Tibial nerve (tissue), 4 donors: ENCODE data around the gene WDHD1. TPM values are rescaled to one million over a fixed set of nuclear protein-coding genes. Genes with fewer than 3 reads are reported as not detected.
A peak's percentile ranks its signal among the peaks of the same experiment; 100 is the strongest.
"Not testable (repeated sequence)": the region's sequence is repeated elsewhere in the genome, so short reads cannot be mapped to it uniquely, and the experiment has no call there.

Source experiments
- DNase-seq, 2 donors: peaks; one replicate each; pipeline ENCODE4 v3.0.0-alpha.2; 2019; ENCODE audit warnings: low spot score in 2 of 2
- H3K27ac ChIP-seq, 4 donors: fragments of 200-600 bp; sonication (generic) in 3 of 4; one replicate each; pipeline ENCODE4 v1.5.1; 2017 to 2019; ENCODE audit warnings: mild to moderate bottlenecking in 1 of 4
- H3K27me3 ChIP-seq, 2 donors: fragments of 200-600 bp; sonication (generic) in 1 of 2; one replicate each; pipeline versions ENCODE4 v1.5.1 to v1.6.0; 2017 to 2019
- H3K36me3 ChIP-seq, 3 donors: fragments of 200-600 bp; sonication (generic); one replicate each; pipeline ENCODE4 v1.5.1; 2018 to 2019
- H3K4me1 ChIP-seq, 4 donors: fragments of 200-600 bp; sonication (generic) in 3 of 4; one replicate each; pipeline ENCODE4 v1.5.1; 2017 to 2019
- H3K4me3 ChIP-seq, 4 donors: fragments of 200-600 bp; sonication (generic) in 3 of 4; one replicate each; pipeline ENCODE4 v1.5.1; 2017 to 2019; ENCODE audit warnings: mild to moderate bottlenecking in 1 of 4, moderate library complexity in 1 of 4
- H3K9me3 ChIP-seq, 4 donors: fragments of 200-600 bp; sonication (generic) in 3 of 4; one replicate each; pipeline ENCODE4 v1.5.1; 2017 to 2019
- EP300 ChIP-seq, 2 donors: sonication (generic); formaldehyde crosslinking; IDR thresholded peaks; one replicate each; pipeline ENCODE4 v1.6.1; 2017; ENCODE audit warnings: antibody characterized with exemption in 2 of 2, mild to moderate bottlenecking in 1 of 2
- POLR2A ChIP-seq, 2 donors: fragments of 450-650 bp; IDR thresholded peaks; one replicate each; pipeline ENCODE4 v1.6.1; 2017; ENCODE audit warnings: antibody characterized with exemption in 2 of 2, mild to moderate bottlenecking in 2 of 2, moderate library complexity in 2 of 2
- WGBS, 2 donors: methylation state at CpG; one replicate each; pipeline ENCODE4 v1.1.5; 2018; 5-methylcytosine and 5-hydroxymethylcytosine counted together
- total RNA-seq, 4 donors: library from RNA; depleted of rRNA; stranded (reverse); fragments of >200 nt; gene quantifications; one replicate each; pipeline ENCODE4 v1.1.0, GENCODE V29; 2016
- TF ChIP-seq, protein P1 (sequence below), 5 experiments: fragments of 200-600 bp in 3 of 5; fragments of 450-650 bp in 2 of 5; sonication (generic) in 3 of 5; IDR thresholded peaks; one replicate each; pipeline ENCODE4 v1.5.1; 2016 to 2019; ENCODE audit warnings: antibody characterized with exemption in 5 of 5, mild to moderate bottlenecking in 3 of 5, moderate library complexity in 2 of 5

Gene WDHD1
- total RNA-seq, 4 donors from 2014 or later: 1.2 to 3.1 (median 1.9) TPM

DNA sequence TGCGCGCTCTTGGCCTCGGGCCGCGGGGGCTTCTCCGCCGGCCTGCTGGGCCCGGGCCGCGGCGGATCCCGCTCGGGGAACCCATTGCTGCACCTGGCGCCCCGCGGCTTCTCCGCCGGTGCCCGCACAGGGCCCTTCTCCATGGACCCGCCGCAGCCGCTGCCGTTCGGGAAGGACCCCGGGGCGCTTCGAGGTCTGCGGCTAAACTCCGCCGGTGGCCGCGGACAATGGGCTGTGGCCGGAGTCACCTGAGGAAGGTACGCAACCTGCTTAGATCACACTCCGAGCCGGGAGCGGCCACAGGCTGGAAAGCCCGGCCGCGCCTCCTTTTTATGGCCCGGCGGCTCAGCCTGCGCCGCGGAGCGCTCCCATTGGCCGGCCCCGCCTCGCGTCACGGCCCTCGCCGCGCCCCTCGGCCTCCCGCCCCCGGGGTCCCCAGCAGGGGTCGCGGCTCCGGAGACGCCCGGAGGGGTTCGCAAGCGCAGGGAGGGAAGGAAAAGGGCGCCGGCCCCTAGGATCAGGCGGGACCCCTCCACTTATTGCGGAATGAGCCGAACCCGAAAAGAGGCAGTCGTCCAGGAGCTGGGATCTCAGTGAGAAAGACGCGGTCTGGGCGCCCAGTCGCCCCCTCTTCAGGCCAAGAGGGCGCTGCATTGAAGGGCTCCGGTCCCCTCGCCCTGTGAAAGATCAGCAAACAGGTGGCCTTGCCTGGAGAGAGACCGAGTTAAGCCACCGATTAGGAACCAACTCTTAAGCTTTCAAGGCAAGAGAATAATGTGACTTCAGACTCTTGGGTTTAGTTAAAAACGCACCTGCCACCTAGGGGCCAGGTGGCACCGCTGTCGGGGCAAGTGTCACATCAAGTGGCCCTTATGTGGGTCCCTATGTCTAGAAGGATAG, 124.1 kb downstream of the WDHD1 start, which contains the start of gene GCH1:
Gene GCH1, minus strand, starts transcription at position 306 of the 900 bp plus-strand sequence. Its CDS starts 163 bp downstream, at position 143.
- peak within 1 kb of the TSS; percentile 40 to 88 (median 58) for H3K4me3 ChIP-seq
- H3K27ac ChIP-seq: peak within 1 kb of the TSS in 3 of 4 donors; percentile 26 to 91 (median 58)
- TF ChIP-seq, protein P1, sequence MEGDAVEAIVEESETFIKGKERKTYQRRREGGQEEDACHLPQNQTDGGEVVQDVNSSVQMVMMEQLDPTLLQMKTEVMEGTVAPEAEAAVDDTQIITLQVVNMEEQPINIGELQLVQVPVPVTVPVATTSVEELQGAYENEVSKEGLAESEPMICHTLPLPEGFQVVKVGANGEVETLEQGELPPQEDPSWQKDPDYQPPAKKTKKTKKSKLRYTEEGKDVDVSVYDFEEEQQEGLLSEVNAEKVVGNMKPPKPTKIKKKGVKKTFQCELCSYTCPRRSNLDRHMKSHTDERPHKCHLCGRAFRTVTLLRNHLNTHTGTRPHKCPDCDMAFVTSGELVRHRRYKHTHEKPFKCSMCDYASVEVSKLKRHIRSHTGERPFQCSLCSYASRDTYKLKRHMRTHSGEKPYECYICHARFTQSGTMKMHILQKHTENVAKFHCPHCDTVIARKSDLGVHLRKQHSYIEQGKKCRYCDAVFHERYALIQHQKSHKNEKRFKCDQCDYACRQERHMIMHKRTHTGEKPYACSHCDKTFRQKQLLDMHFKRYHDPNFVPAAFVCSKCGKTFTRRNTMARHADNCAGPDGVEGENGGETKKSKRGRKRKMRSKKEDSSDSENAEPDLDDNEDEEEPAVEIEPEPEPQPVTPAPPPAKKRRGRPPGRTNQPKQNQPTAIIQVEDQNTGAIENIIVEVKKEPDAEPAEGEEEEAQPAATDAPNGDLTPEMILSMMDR (IDR thresholded peaks at IDR 0.05): peak in 2 of 5 experiments; percentile 12 to 26
- peak in 1 of 2 donors; percentile 17 for TF ChIP-seq EP300 (IDR thresholded peaks at IDR 0.05)
- peak in 1 of 2 donors; percentile 53 for TF ChIP-seq POLR2A (IDR thresholded peaks at IDR 0.05)
- no peaks in the 10 kb centered on the region for H3K9me3 ChIP-seq
- no peaks in the 10 kb centered on the region for H3K36me3 ChIP-seq
- 1 to 3% methylated on average over 22 to 39 of the region's 83 CpGs for WGBS, 2 donors
- peak in 1 of 2 donors; percentile 27 for DNase-seq
- no peaks in the 10 kb centered on the region for H3K27me3 ChIP-seq
- peaks cover 0 to 15% (median 6%) of the 10 kb centered on the region in 4 donors for H3K4me1 ChIP-seq

DNA sequence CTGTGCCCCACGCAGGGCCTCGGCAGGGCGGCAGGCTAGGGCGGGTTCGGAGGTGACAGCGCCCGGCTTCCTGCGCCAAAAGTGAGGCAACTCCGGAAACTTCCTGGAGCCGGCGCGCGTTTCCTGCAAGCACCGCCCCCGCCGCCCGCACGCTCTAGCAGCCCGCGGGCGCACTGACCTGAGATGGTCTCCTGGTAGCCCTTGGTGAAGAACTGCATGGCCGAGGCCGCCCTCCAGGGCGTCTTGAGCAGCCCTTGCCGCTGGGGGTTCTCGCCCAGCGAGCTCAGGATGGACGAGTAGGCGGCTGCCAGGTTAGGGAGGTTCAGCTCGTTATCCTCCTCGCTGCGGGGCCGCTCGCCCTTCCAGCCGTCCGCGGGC, 124.8 kb downstream of the WDHD1 start:
- no peaks in the 10 kb centered on the region for H3K9me3 ChIP-seq
- peak overlapping the region; percentile 40 to 88 (median 58) for H3K4me3 ChIP-seq
- H3K36me3 ChIP-seq: no peaks in the 10 kb centered on the region
- peak overlapping the region in 3 of 4 donors; percentile 26 to 91 (median 58) for H3K27ac ChIP-seq
- no peaks in the 10 kb centered on the region for H3K27me3 ChIP-seq
- TF ChIP-seq POLR2A (IDR thresholded peaks at IDR 0.05) (peak in 1 of 2 donors; percentile 3), EP300 (IDR thresholded peaks at IDR 0.05) (no peak)
- peaks cover 0 to 15% (median 6%) of the 10 kb centered on the region in 4 donors for H3K4me1 ChIP-seq
- WGBS, 2 donors: 0 to 3% methylated on average over 5 to 23 of the region's 37 CpGs
- peak; percentile 26 to 37 for DNase-seq

DNA sequence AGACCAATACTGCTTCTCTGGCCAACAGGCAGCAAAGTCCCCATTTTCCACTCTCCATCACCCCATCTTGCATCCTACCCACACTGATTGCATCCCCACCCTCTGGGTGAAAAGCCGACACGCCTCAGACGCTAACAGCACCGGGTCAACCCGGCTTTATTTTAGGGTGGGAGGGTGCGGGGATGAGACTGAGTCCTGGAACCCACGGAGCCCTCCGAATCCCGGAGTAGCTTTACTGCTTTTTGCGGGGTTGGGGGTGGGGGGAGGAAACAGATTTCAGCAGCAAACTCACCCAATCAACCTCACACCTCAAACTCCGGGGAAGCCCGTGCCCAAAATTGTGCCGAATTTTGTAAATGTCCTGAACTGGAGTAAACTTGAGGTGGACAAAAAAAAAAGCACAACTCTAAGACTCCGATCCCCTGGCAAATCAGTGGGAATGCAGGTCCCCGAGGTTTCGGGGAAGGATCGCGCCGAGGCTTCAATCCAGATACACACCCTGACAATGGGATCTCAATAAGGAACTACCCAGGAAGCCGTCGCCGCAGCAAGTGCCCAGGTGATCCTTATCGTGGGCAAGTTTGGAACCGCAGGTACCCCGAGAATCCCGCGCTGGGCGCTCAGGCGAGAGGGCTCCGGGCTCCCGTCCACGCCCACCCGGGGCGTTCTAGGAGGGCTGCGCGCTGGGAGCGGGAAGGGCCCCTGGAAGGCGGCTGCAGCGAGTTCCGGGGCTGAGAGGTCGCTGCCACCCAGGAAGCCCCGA, 125.3 kb downstream of the WDHD1 start:
- H3K27me3 ChIP-seq: no peaks in the 10 kb centered on the region
- H3K36me3 ChIP-seq: no peaks in the 10 kb centered on the region
- peak overlapping the region; percentile 40 to 88 (median 58) for H3K4me3 ChIP-seq
- peaks cover 0 to 15% (median 6%) of the 10 kb centered on the region in 4 donors for H3K4me1 ChIP-seq
- no peaks in the 10 kb centered on the region for H3K9me3 ChIP-seq
- no peak for DNase-seq
- H3K27ac ChIP-seq: peak overlapping the region in 3 of 4 donors; percentile 26 to 91 (median 58)
- 1 to 3% methylated on average over 29 to 42 of the region's 42 CpGs for WGBS, 2 donors
- TF ChIP-seq POLR2A (IDR thresholded peaks at IDR 0.05): no peak
- TF ChIP-seq, protein P1 (IDR thresholded peaks at IDR 0.05): no peak
- TF ChIP-seq EP300 (IDR thresholded peaks at IDR 0.05): no peak

DNA sequence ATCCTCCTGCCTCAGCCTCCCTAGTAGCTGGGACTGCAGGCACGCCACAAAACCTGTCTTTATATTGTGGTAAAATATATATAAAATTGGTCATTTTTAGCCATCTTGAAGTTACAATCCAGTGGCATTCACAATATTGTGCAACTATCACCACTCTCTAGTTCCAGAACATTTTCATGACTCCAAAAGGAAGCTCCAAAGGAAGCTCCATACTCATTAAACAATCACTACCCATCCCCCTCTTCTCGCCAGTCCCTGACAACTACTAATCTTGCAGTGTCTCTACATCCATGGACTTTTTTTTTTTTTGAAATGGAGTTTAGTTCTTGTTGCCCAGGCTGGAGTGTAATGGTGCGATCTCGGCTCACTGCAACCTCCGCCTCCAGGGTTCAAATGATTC, 127.3 kb downstream of the WDHD1 start:
- no peaks in the 10 kb centered on the region for H3K27me3 ChIP-seq
- H3K9me3 ChIP-seq: no peaks in the 10 kb centered on the region
- peaks cover 0 to 15% (median 6%) of the 10 kb centered on the region in 4 donors for H3K4me1 ChIP-seq
- no peak overlapping the region for H3K4me3 ChIP-seq
- no peak for DNase-seq
- whole genome bisulfite sequencing, 2 donors: 96 to 97% methylated on average over 5 of the region's 5 CpGs
- no peaks in the 10 kb centered on the region for H3K36me3 ChIP-seq
- no peak for TF ChIP-seq EP300 (IDR thresholded peaks at IDR 0.05)
- TF ChIP-seq POLR2A (IDR thresholded peaks at IDR 0.05): no peak
- TF ChIP-seq, protein P1 (IDR thresholded peaks at IDR 0.05): no peak
- H3K27ac ChIP-seq: no peak overlapping the region

DNA sequence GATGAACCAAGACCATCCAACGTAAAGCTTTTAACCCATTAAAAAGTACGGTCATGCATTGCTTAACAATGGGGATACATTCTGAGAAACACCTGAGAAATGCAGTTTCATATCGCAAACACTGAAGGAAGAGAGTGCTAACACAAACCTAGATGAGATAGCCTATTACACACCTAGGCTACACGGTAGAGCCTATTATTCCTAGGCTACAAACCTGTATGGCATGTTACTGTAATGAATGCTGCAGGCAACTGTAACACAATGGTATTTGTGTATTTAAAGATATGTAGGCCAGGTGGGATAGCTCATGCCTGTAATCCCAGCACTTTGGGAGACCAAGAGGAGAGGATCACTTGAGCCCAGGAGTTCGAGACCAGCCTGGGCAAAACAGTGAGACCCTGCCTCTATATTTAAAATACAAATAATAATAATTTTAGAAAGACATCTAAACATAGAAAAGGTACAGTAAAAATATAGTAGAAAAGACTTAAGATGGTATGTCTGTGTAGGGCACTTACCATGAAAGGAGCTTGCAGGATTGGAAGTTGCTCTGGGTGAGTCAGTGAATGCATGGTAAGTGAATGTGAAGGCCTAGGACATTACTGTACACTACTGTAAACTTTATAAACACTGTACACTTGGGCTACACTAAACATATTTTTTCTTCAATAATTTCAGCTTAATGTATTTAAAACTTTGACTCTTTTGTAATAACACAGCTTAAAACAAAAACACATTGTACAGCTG, 128.9 kb downstream of the WDHD1 start:
- 90 to 91% methylated on average over 5 of the region's 5 CpGs for WGBS, 2 donors
- H3K36me3 ChIP-seq: not testable (repeated sequence)

More for the DNA sequence above, 128.9 kb downstream of the WDHD1 start:
- peaks cover 0 to 11% (median 3%) of the 10 kb centered on the region in 4 donors for H3K4me1 ChIP-seq
- not testable (repeated sequence) for H3K4me3 ChIP-seq, H3K27me3 ChIP-seq, DNase-seq, H3K27ac ChIP-seq, H3K9me3 ChIP-seq
